GM08714 (cell line): ENCODE measurements around the gene BMP6.

Source experiments
- H3K4me3 ChIP-seq: fragments of 200-500 bp; sonication (Bioruptor generic); 2 replicates; pipeline ENCODE4 v1.5.1; 2014; ENCODE audit warnings: mild to moderate bottlenecking, low read length, inconsistent platforms
- ZNF274 ChIP-seq: IDR thresholded peaks from 2 replicates; pipeline ENCODE4 v1.6.1; 2012; ENCODE audit warnings: mild to moderate bottlenecking, low read depth, low read length

Gene BMP6

DNA sequence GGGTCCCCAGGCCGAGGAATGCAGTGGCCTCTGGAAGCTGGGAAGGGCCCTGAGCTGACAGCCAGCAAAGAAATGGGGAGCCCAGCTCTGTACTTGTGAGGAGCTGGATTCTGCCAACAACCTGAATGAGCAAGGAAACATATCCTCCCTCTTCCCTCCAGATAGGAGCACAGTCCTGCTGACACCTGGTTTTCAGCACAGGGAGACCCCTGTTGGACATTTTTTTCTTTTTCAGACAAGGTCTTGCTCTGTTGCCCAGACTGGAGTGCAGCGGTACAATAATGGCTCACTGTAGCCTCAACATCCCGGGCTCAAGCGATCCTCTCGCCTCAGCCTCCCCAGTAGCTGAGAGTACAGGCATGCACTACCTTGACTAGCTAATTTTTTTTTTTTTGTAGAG, 21.5 kb downstream of the BMP6 start:
- TF ChIP-seq ZNF274: no peak
- no peak overlapping the region for H3K4me3 ChIP-seq

DNA sequence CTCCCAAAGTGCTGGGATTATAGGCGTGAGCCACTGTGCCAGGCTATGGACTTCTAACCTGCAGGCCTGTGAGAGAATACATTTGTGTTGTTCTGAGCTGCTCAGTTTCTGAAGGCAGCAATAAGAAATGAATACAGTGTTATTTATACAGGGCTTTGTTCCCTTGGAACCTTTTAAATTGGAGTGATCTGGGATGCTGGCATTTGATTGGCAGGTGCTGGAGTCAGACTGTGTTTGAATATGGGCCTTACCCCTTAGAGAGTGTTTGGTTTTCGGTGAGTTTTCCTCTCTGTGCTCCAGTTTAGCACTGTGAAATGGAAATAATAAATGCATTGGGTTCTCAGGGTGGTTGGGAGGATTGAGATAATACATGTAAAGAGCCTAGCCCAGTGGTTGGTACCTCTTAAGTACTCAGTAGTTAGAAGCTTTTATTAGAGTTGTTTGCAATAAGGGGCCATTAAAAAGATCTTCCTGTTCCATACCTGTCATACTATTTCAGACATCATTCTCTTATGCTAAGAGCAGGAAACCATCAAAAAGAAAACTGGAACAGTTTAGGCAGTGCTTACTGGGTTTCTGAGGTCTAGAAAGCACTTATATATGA, 22.1 kb downstream of the BMP6 start:
- TF ChIP-seq ZNF274: no peak
- no peak overlapping the region for H3K4me3 ChIP-seq

DNA sequence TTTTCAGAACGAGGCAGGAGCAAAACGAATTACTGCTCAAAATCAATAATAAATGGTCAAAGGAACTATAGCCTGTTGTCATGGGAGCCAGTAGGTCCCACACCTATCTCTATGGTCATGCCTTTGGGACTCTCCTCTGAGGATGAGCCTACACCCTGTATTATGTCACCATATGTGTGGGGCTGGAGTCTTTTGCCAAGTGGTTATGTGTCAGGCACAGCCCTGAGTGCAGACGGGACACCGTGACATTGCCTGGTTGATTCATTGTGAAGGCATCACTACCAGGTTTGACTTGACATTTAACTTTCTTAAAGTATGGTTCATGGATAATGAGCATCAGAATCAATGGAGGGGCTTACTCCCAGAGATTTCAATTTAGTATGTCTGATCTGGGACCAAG, 23.6 kb downstream of the BMP6 start:
- no peak overlapping the region for H3K4me3 ChIP-seq
- no peak for TF ChIP-seq ZNF274

DNA sequence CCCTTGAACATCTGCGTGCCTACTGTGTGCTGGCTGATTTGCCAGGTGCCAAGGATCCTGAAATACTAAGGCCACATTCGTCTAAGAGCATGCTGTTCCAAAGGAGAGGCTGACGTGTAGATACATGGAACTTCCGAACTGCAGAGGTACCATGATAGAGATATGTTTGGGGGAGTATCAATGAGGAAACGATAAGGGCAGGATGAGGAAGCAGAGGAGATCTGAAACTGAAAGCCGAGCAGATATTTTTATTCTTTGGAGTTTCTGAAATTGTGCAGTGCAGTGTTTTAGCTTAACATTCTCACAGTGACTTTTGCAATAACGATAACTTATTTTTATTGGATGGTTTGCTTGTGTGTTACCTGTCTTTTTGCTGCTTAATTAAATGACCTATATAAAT, 24.3 kb downstream of the BMP6 start:
- TF ChIP-seq ZNF274: no peak
- H3K4me3 ChIP-seq: no peak overlapping the region

DNA sequence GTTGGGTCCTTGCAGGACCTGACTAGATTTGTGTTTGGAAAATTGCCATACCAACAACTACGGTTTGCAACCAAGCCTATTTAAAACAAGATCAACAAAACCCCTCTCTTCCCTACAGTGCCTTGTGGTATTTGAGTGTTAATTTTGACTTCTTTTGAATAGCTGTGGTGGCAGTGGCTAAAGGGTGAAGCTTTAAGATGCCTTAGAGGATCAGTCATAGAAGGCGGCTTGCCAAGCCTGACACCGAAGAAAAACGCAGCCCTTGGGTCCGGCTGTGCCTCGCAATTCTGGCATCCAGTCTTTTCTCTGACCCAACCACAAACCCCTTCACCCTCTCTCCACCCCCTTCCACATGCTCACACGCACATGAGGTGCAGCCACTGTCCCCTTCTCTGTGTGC, 32.6 kb downstream of the BMP6 start:
- no peak for TF ChIP-seq ZNF274
- no peak overlapping the region for H3K4me3 ChIP-seq

DNA sequence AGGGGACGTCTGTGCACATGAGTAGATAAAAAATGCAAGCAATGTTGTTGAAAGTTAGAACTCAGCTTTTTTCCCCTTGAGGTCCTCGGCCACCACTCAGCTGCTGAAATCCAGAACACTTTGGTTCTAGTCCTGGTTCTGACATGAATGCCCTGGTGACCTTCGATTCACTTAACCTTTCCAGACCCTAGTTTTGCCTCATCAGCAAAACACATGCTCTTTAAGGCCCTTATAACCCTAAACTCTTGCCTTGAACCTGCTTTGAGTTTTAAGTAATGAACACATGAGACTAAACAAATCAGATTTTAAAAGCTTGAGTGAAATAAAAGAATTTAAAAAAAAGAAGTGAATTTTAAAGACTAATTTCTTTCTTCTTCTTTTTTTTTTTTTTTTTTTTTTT, 33.4 kb downstream of the BMP6 start:
- no peak overlapping the region for H3K4me3 ChIP-seq
- TF ChIP-seq ZNF274: no peak

DNA sequence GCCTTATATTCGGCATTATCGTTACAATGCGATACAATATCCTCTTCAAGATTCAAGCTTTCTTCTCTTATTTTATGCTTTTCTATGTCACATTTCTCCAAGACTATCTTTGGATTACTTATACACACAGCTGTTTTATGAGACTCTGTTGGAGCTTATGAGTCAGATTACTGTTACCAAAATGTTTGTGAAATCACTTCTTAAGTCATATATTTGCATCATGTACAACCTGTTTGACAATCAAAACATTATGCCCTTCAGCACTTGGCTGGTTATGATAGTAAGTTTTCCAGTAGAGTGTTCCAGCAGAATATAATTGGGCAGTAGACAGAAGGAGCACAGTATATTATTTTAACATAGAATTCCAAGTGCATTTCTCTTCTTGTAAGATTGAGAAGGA, 35.2 kb downstream of the BMP6 start:
- no peak for TF ChIP-seq ZNF274
- no peak overlapping the region for H3K4me3 ChIP-seq

DNA sequence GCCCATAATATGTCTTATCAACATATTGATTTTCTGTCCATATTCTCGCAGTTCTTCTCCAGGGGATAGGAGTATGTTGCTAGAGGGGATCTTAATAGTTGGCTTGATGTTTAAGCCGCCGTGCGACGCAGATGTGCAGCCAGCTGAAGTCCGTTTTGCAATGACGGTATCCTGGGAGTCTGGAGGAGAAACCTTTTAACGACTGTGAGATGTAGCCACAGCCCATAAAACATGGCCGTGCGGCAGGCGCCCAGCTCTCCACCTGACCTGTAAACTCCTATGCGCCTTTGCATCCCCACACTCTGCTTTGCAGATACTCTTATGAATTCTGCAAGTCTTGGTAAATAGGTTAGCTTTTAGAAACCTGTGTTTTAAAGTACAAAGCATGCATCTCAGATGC, 36.9 kb downstream of the BMP6 start:
- H3K4me3 ChIP-seq: no peak overlapping the region
- TF ChIP-seq ZNF274: no peak

DNA sequence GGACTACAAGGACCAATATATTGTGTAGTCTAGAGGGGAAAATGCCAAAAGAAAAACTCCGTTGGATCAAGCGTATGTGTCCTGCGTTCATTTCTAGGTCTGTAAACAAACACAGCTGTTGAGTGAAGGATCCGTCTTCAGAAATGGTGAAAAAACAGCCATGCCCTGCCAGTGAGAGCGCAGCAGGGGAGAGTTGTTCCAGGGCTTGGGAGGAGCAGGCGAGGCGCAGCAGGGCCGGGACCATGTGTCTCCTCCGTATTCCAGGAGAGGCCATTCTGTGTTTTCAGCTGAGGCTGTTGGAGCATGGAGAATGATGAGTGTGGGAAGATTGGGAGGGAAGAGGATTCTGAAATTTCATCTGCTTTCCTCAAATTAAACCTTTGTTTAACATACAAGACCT, 38.0 kb downstream of the BMP6 start:
- no peak for TF ChIP-seq ZNF274
- no peak overlapping the region for H3K4me3 ChIP-seq

DNA sequence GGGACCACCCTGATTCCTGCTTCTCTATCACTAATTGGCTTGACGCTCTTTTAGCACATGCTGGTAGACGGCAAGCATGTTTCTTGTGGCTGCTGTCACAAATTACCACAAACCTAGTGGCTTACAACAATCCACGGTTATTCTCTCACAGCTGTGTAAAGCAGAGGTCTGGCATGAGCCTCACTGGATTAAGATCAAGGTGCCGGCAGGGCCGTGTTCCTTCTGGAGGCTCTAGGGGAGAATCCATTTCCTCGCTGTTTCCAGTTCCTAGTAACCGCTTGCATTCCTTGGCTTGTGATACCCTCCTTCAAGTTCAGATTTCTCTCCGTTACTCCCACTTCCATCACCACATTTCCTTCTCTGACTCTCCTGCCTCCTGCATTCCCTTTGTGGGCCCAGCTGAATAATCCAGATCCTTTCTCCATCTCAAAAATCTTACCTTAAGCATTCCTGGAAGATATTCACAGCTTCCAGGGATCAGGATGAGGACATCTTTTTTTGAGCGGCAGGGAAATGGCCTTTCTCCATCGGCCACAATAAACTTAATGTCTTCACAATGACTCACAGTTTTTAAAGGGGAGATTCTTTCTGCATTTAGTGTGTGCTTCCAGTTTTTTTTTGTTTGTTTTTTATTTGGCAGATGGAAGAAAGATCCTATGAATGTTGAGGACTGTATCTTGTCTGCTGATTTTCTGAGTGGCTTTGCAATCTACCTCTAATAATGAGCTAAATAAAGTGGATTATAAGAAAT, 39.9 kb downstream of the BMP6 start:
- H3K4me3 ChIP-seq: no peak overlapping the region
- no peak for TF ChIP-seq ZNF274

DNA sequence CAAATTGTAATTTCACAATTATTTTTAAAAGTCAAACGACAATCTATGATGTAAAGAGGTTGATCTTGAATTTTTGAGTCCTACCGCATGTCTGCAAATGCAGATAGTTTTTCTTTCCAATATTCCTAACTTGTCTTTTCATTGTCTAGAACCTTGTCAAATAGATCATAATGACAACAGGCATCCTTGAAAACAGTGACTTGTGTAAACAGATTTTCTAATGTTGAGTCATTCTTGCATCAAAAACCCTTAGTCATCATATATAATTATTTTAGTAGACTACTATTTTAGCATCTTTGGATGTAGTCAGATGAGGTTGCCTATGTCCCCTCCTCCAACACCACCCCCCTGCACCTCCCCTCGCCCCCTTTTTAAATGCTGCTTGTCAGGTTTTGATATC, 43.8 kb downstream of the BMP6 start:
- no peak overlapping the region for H3K4me3 ChIP-seq
- no peak for TF ChIP-seq ZNF274

DNA sequence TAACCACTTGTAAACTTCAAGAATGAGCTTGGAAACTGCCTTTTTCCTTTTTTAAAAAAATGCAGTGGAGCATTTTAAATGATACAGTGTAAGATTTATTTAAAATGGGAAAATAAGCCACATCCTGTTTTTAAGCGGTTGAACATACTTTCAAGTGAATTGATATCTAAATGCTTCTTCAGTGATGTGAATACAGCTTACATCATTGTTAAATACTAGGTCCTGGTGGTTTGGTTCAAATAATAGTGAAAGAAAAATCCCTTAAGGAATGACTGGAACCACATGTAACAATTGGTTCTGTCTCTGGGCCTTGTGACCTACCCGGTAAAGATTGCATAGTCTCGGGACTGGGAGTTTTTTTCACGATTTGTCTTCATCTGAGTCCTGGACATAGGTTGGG, 44.2 kb downstream of the BMP6 start:
- no peak for TF ChIP-seq ZNF274
- no peak overlapping the region for H3K4me3 ChIP-seq

DNA sequence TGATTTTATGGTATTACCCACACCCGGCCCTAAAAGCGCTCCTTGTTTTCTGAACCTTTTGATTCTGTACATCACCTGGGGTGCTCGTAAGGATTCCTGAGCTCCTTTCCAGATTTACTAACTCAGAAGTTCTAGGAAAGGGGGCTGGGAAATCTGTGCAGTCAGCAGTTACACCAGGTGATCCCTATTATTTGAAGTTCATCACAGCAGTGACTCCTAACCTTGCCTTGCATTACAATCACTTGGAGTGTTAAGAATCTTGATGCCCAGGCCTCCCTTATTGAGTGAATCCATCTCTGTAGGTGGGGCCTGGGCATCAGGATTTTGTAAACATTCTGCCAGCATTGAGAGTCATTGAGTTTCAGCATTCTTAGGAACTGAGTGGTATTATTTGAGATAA, 44.7 kb downstream of the BMP6 start:
- TF ChIP-seq ZNF274: no peak
- no peak overlapping the region for H3K4me3 ChIP-seq

DNA sequence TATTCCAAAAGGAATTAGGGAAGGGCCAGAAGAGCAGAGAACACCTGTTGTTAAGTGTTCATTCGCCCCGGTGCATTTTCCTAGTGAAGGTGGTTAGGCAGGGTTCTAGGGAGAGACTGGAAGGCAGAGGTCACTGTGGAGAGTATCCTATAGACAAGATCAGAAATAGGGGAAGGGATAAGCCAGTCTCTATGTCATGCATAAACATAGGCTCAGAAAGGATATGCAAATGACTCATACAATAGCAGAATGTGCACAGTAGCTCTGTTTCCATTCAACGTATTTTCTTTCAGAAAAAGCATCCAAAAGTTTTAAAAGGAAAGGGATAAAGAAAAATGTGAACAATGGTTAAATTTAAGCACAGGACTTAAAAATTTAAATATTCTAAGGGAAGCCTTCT, 47.4 kb downstream of the BMP6 start:
- no peak overlapping the region for H3K4me3 ChIP-seq
- TF ChIP-seq ZNF274: no peak

DNA sequence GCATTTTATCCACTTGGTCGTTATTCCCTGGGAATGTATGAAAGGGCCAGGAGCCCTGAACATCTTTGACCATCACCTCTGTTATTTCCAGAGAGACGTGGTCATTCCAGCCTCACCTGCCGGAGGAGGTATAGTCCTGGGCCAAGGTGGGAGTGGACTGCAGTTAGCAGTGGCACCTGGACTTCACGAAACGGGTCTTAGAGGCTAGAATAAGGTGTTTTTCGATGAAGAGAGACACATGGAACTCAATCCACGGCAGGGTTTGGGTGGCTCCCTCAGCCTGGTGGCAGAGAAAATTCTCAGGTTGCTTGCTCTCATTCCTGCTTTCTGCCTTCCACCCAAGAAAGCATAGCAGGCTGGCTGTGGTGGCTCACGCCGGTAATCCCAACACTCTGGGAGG, 48.0 kb downstream of the BMP6 start:
- no peak overlapping the region for H3K4me3 ChIP-seq
- no peak for TF ChIP-seq ZNF274

DNA sequence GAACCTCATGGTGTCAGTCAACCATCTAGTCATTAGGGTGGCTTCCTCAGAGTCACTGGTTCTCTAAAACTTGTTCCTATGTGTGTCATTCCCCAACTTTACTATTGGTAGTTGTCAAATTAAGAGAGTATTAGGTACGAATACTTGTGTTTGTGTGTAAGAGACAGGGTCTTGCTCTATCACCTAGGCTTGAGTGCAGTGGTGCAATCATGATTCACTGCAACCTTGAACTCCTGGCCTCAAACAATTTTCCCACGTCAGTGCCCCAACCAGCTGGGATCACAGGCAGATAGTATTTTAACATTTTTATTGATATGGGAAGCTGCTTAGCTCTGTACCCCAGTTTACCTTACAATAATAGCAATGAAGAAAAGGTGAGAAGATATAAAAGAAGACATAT, 50.6 kb downstream of the BMP6 start:
- TF ChIP-seq ZNF274: no peak

DNA sequence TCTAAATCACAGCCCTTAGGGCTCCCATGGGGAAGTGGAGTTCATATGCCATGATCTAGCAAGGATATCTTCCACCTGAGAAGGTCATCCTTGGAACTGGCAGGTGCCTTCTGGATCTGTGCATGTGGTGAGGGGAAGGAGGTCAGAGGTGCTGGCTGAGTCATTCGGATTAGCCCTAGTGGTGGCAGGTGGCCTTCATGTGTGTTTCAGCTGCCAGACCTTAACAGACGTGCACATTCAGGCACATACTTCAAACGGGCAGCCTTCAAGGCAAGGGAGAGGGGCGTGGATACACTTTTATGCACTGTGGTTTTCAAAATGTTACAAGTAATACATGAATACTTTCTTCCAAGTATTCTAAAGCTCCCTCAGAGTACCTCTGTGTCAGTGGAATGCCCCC, 51.2 kb downstream of the BMP6 start:
- no peak for TF ChIP-seq ZNF274
- H3K4me3 ChIP-seq: no peak overlapping the region

More for the DNA sequence above, 50.6 kb downstream of the BMP6 start:
- no peak overlapping the region for H3K4me3 ChIP-seq
